ENCODE results near the gene TRAF4. TPM values are rescaled to one million over a fixed set of nuclear protein-coding genes. Genes with fewer than 3 reads are reported as not detected.
A peak's percentile ranks its signal among the peaks of the same experiment; 100 is the strongest.

Gene TRAF4
- polyA plus RNA-seq, 1 donor from 2014 or later, result 139 TPM

DNA sequence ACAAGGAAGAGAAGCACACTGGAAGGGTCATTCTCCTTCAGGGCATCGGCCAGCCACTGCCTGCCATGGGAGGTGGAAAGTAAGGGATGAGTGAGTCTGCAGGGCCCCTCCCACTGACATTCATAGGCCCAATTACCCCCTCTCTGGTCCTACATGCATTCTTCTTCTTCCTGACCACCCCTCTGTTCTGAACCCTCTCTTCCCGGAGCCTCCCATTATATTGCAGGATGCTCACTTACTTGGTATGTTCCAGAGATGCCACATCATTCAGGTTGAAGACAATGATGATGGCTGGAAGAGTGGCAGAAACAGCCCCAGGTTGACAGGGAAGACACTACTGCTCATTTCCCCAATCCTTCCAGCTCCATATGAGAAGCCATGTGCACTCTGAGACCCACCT is 28.6 kb upstream of the TRAF4 start:
- no peak overlapping the region for H3K4me3 ChIP-seq (ENCODE audit: low read length)
- no peak overlapping the region for H3K4me2 ChIP-seq (ENCODE audit: low read length)
- no peak overlapping the region for H3K27ac ChIP-seq (ENCODE audit: low read length)
- no peak overlapping the region for H2AFZ ChIP-seq (ENCODE audit: low read depth, low read length)
- no peak overlapping the region for H3K9ac ChIP-seq (ENCODE audit: low read length)
- no peak for TF ChIP-seq MXI1 (conservative IDR thresholded peaks at IDR 0.05; ENCODE audit: poor library complexity, severe bottlenecking)
- H3F3A ChIP-seq (ENCODE audit: insufficient read depth, low read length, poor library complexity, severe bottlenecking), result no peaks in the 10 kb centered on the region
- no peaks in the 10 kb centered on the region for H4K20me1 ChIP-seq (ENCODE audit: insufficient read depth)
- H3K9me2 ChIP-seq (ENCODE audit: insufficient read depth, low read length), result no peaks in the 10 kb centered on the region
- no peaks in the 10 kb centered on the region for H3K36me3 ChIP-seq (ENCODE audit: insufficient read depth, low read length)
- no peaks in the 10 kb centered on the region for H3K9me3 ChIP-seq (ENCODE audit: low read length)
- H3K27me3 ChIP-seq (ENCODE audit: insufficient read depth, low read depth, low read length), result peaks cover 28% of the 10 kb centered on the region
- peaks cover 2% of the 10 kb centered on the region for H3K79me2 ChIP-seq (replicated peaks; ENCODE audit: insufficient read depth, low read length)

DNA sequence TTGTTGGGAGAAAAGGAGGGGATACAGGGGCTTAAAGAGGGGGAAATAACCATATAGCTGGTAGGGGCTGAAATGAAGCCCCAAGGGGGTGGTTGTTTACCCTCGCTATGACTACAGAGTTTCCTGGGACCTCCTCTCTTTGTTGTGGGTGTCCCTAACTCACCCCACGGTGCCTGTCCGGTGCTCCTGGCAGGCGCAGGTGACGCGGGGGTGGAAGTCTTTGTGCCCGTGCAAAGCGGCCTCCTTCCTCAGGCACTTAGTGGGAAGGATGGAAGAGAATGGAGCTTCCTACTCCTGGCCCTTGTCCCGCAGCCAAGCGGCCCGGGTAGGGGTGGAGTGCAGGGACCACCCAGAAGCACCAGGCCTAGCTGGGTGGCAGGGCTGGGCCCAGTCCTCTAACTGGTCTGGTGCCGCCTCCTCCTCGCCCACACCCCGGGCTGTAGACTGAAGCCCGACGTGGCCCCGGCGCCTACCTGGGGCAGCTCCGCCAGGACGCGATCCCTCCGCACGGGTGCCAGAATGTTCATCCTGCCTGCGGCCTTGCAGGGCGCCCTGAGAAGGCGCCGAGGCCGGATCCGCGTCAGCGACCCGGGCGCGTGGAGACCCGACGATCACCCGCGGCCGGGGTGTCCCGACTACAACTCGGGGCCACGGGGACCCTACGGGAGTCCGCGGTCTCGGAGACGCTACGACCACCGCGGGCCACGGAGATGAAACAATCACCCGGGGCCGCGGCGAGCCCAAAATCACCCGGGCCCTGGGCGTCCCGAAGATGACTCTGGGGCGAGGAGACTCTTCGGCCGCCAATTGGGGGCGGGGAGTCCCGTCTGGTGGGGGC is 26.9 kb upstream of the TRAF4 start:
- TF ChIP-seq MXI1 (conservative IDR thresholded peaks at IDR 0.05; ENCODE audit: poor library complexity, severe bottlenecking) (no peak), EP300 (conservative IDR thresholded peaks at IDR 0.05; ENCODE audit: poor library complexity, severe bottlenecking) (no peak), EZH2 (IDR thresholded peaks at IDR 0.05; ENCODE audit: borderline replicate concordance, insufficient read depth, low read length, poor library complexity, severe bottlenecking) (peak; percentile 66), RAD21 (conservative IDR thresholded peaks at IDR 0.05) (no peak), POLR2AphosphoS5 (IDR thresholded peaks at IDR 0.05) (no peak)
- TF ChIP-seq, protein P1, sequence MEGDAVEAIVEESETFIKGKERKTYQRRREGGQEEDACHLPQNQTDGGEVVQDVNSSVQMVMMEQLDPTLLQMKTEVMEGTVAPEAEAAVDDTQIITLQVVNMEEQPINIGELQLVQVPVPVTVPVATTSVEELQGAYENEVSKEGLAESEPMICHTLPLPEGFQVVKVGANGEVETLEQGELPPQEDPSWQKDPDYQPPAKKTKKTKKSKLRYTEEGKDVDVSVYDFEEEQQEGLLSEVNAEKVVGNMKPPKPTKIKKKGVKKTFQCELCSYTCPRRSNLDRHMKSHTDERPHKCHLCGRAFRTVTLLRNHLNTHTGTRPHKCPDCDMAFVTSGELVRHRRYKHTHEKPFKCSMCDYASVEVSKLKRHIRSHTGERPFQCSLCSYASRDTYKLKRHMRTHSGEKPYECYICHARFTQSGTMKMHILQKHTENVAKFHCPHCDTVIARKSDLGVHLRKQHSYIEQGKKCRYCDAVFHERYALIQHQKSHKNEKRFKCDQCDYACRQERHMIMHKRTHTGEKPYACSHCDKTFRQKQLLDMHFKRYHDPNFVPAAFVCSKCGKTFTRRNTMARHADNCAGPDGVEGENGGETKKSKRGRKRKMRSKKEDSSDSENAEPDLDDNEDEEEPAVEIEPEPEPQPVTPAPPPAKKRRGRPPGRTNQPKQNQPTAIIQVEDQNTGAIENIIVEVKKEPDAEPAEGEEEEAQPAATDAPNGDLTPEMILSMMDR (IDR thresholded peaks at IDR 0.05; ENCODE audit: poor library complexity, severe bottlenecking), result no peak
- TF ChIP-seq, protein P2, sequence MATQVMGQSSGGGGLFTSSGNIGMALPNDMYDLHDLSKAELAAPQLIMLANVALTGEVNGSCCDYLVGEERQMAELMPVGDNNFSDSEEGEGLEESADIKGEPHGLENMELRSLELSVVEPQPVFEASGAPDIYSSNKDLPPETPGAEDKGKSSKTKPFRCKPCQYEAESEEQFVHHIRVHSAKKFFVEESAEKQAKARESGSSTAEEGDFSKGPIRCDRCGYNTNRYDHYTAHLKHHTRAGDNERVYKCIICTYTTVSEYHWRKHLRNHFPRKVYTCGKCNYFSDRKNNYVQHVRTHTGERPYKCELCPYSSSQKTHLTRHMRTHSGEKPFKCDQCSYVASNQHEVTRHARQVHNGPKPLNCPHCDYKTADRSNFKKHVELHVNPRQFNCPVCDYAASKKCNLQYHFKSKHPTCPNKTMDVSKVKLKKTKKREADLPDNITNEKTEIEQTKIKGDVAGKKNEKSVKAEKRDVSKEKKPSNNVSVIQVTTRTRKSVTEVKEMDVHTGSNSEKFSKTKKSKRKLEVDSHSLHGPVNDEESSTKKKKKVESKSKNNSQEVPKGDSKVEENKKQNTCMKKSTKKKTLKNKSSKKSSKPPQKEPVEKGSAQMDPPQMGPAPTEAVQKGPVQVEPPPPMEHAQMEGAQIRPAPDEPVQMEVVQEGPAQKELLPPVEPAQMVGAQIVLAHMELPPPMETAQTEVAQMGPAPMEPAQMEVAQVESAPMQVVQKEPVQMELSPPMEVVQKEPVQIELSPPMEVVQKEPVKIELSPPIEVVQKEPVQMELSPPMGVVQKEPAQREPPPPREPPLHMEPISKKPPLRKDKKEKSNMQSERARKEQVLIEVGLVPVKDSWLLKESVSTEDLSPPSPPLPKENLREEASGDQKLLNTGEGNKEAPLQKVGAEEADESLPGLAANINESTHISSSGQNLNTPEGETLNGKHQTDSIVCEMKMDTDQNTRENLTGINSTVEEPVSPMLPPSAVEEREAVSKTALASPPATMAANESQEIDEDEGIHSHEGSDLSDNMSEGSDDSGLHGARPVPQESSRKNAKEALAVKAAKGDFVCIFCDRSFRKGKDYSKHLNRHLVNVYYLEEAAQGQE (IDR thresholded peaks at IDR 0.05; ENCODE audit: borderline replicate concordance), result no peak
- no peak overlapping the region for H3K9ac ChIP-seq (ENCODE audit: low read length)
- peaks cover 17% of the 10 kb centered on the region for H3K79me2 ChIP-seq (replicated peaks; ENCODE audit: insufficient read depth, low read length)
- H3K9me2 ChIP-seq (ENCODE audit: insufficient read depth, low read length), result no peaks in the 10 kb centered on the region
- no peaks in the 10 kb centered on the region for H4K20me1 ChIP-seq (ENCODE audit: insufficient read depth)
- no peak overlapping the region for H2AFZ ChIP-seq (ENCODE audit: low read depth, low read length)
- no peak overlapping the region for H3K4me2 ChIP-seq (ENCODE audit: low read length)
- H3F3A ChIP-seq (ENCODE audit: insufficient read depth, low read length, poor library complexity, severe bottlenecking), result no peaks in the 10 kb centered on the region
- H3K9me3 ChIP-seq (ENCODE audit: low read length), result no peaks in the 10 kb centered on the region
- H3K27me3 ChIP-seq (ENCODE audit: insufficient read depth, low read depth, low read length), result peaks cover 28% of the 10 kb centered on the region
- H3K4me3 ChIP-seq (ENCODE audit: low read length), result no peak overlapping the region
- no peak overlapping the region for H3K27ac ChIP-seq (ENCODE audit: low read length)
- no peaks in the 10 kb centered on the region for H3K36me3 ChIP-seq (ENCODE audit: insufficient read depth, low read length)

Measured in neural cell (in vitro differentiated cells).